WERI-Rb-1 (cell line): ENCODE measurements around the gene PPOX.
A peak's percentile ranks its signal among the peaks of the same experiment; 100 is the strongest.

Experiments
- DNase-seq: peaks from one replicate; pipeline ENCODE4 v3.0.0-alpha.2; 2020
- H3K27ac ChIP-seq: fragments of 250-450 bp; sonication (Bioruptor Pico); 2 replicates; pipeline ENCODE4 v1.5.1; 2020; ENCODE audit warnings: mild to moderate bottlenecking, moderate library complexity
- H3K27me3 ChIP-seq: fragments of 250-450 bp; sonication (Bioruptor Pico); 2 replicates; pipeline ENCODE4 v1.5.1; 2021; ENCODE audit warnings: mild to moderate bottlenecking, low read depth, moderate library complexity; ENCODE audit not compliant: insufficient read depth, severe bottlenecking
- H3K36me3 ChIP-seq: fragments of 250-450 bp; sonication (Bioruptor Pico); 2 replicates; pipeline ENCODE4 v1.5.1; 2020; ENCODE audit warnings: mild to moderate bottlenecking, moderate library complexity
- H3K4me3 ChIP-seq: 2 replicates; pipeline ENCODE4 v1.5.1; 2011; ENCODE audit warnings: low read depth, mild to moderate bottlenecking, control low read depth, low read length
- H3K9me3 ChIP-seq: fragments of 250-450 bp; sonication (Bioruptor Pico); 2 replicates; pipeline ENCODE4 v1.5.1; 2021; ENCODE audit warnings: mild to moderate bottlenecking, moderate library complexity; ENCODE audit not compliant: severe bottlenecking
- CTCF ChIP-seq: IDR thresholded peaks from 2 replicates; pipeline ENCODE4 v1.5.1; 2011; ENCODE audit warnings: low read depth, mild to moderate bottlenecking, control low read depth, inconsistent platforms, low read length

PPOX gene

GRCh38 chr1:161188381-161188780 is 22.2 kb downstream of the PPOX start:
- Histone ChIP-seq H3K27me3 (no peaks in the 10 kb centered on the region), H3K36me3 (peaks cover 24% of the 10 kb centered on the region), H3K9me3 (no peaks in the 10 kb centered on the region), H3K4me3 (no peak overlapping the region), H3K27ac (no peak overlapping the region)
- DNase-seq, result no peak
- no peak for TF ChIP-seq CTCF

- Histone ChIP-seq H3K36me3 (peaks cover 26% of the 10 kb centered on the region), H3K9me3 (no peaks in the 10 kb centered on the region), H3K27me3 (no peaks in the 10 kb centered on the region), H3K4me3 (no peak overlapping the region), H3K27ac (no peak overlapping the region)
- no peak for DNase-seq
- TF ChIP-seq CTCF, result no peak
These were observed 22.8 kb downstream of the PPOX start for GRCh38 chr1:161189036-161189435.

GRCh38 chr1:161190962-161191521 is 24.8 kb downstream of the PPOX start:
- Histone ChIP-seq H3K9me3 (no peaks in the 10 kb centered on the region), H3K27ac (no peak overlapping the region), H3K36me3 (peaks cover 32% of the 10 kb centered on the region), H3K27me3 (no peaks in the 10 kb centered on the region), H3K4me3 (no peak overlapping the region)
- DNase-seq, result no peak
- TF ChIP-seq CTCF, result no peak

- no peak for DNase-seq
- peaks cover 34% of the 10 kb centered on the region for H3K36me3 ChIP-seq
These were observed 25.7 kb downstream of the PPOX start for GRCh38 chr1:161191971-161192370.

GRCh38 chr1:161192476-161193465 is 26.5 kb downstream of the PPOX start:
- H3K27ac ChIP-seq, result peak overlapping the region; percentile 48

More at GRCh38 chr1:161191971-161192370, 25.7 kb downstream of the PPOX start:
- no peak overlapping the region for H3K27ac ChIP-seq
- no peaks in the 10 kb centered on the region for H3K27me3 ChIP-seq
- no peaks in the 10 kb centered on the region for H3K9me3 ChIP-seq
- H3K4me3 ChIP-seq, result no peak overlapping the region
- TF ChIP-seq CTCF, result no peak

More at GRCh38 chr1:161192476-161193465, 26.5 kb downstream of the PPOX start:
- Histone ChIP-seq H3K36me3 (peaks cover 34% of the 10 kb centered on the region), H3K27me3 (no peaks in the 10 kb centered on the region), H3K4me3 (no peak overlapping the region), H3K9me3 (no peaks in the 10 kb centered on the region)
- DNase-seq, result peak; percentile 85
- peak; percentile 99 for TF ChIP-seq CTCF
